Iris pigment epithelial cell (primary cell): Measurements from ENCODE around the gene MRPL50.

Experiments
- DNase-seq: peaks from one replicate; pipeline ENCODE4 v3.0.0-alpha.2; 2011; ENCODE audit warnings: low read depth

Gene MRPL50

GRCh38 chr9:101398068-101398929 is at the start of gene MRPL50, which contains the start of gene ZNF189:
Gene MRPL50 (minus strand): TSS chr9:101398618. CDS start chr9:101398592, 26 bp downstream.
Gene ZNF189 (plus strand): TSS chr9:101398851. CDS start chr9:101399157, 306 bp downstream.
- DNase-seq: peak; percentile 100

- no peak for DNase-seq
These were observed 48.3 kb upstream of the MRPL50 start for GRCh38 chr9:101446732-101447131.

GRCh38 chr9:101445353-101446029 is 47.1 kb upstream of the MRPL50 start:
- peak; percentile 56 for DNase-seq

- DNase-seq: no peak
These were observed 45.0 kb upstream of the MRPL50 start for GRCh38 chr9:101443364-101443771.

GRCh38 chr9:101442736-101443135 is 44.3 kb upstream of the MRPL50 start:
- DNase-seq: no peak

GRCh38 chr9:101442318-101442717 is 43.9 kb upstream of the MRPL50 start:
- no peak for DNase-seq

GRCh38 chr9:101440714-101441230 is 42.4 kb upstream of the MRPL50 start:
- no peak for DNase-seq

GRCh38 chr9:101438523-101438922 is 40.1 kb upstream of the MRPL50 start:
- DNase-seq: no peak

GRCh38 chr9:101437806-101438232 is 39.4 kb upstream of the MRPL50 start:
- DNase-seq: no peak

- DNase-seq: no peak
These were observed 37.2 kb upstream of the MRPL50 start, which contains the start of gene ALDOB for GRCh38 chr9:101435601-101436079. Gene ALDOB (minus strand): TSS chr9:101435774. CDS start chr9:101430887, 4,887 bp downstream.

GRCh38 chr9:101434998-101435397 is 36.6 kb upstream of the MRPL50 start:
- DNase-seq: no peak

GRCh38 chr9:101433229-101433628 is 34.8 kb upstream of the MRPL50 start:
- no peak for DNase-seq

GRCh38 chr9:101432740-101433139 is 34.3 kb upstream of the MRPL50 start:
- no peak for DNase-seq

GRCh38 chr9:101432171-101432570 is 33.8 kb upstream of the MRPL50 start:
- no peak for DNase-seq

GRCh38 chr9:101429736-101430135 is 31.3 kb upstream of the MRPL50 start:
- DNase-seq: no peak

- DNase-seq: no peak
These were observed 30.5 kb upstream of the MRPL50 start for GRCh38 chr9:101428909-101429308.

GRCh38 chr9:101427957-101428655 is 29.7 kb upstream of the MRPL50 start:
- DNase-seq: no peak

- no peak for DNase-seq
These were observed 28.9 kb upstream of the MRPL50 start for GRCh38 chr9:101427358-101427757.

- peak; percentile 62 for DNase-seq
These were observed 23.2 kb upstream of the MRPL50 start for GRCh38 chr9:101421653-101422065.

GRCh38 chr9:101419863-101420262 is 21.4 kb upstream of the MRPL50 start:
- DNase-seq: no peak

- DNase-seq: peak; percentile 49
These were observed 20.4 kb upstream of the MRPL50 start for GRCh38 chr9:101418518-101419430.
